Large intestine (tissue), 3 donors: ENCODE results near the gene PRM1. TPM values are rescaled to one million over a fixed set of nuclear protein-coding genes. Genes with fewer than 3 reads are reported as not detected.

Source experiments
- DNase-seq, 2 donors: peaks; one replicate each; pipeline versions ENCODE4 v3.0.0 to v3.0.0-alpha.2; 2013
- H3K27ac ChIP-seq: one replicate; pipeline ENCODE4 v1.5.1; 2013; ENCODE audit warnings: low read length
- H3K27me3 ChIP-seq: 2 replicates; pipeline ENCODE4 v1.6.1; 2013; ENCODE audit warnings: low read length; ENCODE audit not compliant: control insufficient read depth, insufficient read depth
- H3K36me3 ChIP-seq: 2 replicates; pipeline ENCODE4 v1.6.1; 2013; ENCODE audit warnings: low read length; ENCODE audit not compliant: control insufficient read depth, insufficient read depth
- H3K4me1 ChIP-seq: one replicate; pipeline ENCODE4 v1.6.1; 2013; ENCODE audit warnings: low read length; ENCODE audit not compliant: control insufficient read depth, insufficient read depth
- H3K4me3 ChIP-seq: one replicate; pipeline ENCODE4 v1.5.1; 2013; ENCODE audit warnings: low read length
- H3K9me3 ChIP-seq: one replicate; pipeline ENCODE4 v1.6.1; 2013; ENCODE audit warnings: mild to moderate bottlenecking, low read depth, low read length, moderate library complexity; ENCODE audit not compliant: control insufficient read depth
- WGBS: methylation state at CpG from one replicate; pipeline ENCODE4 v1.1.5; 2013; ENCODE audit warnings: low lambda C conversion rate; ENCODE audit not compliant: insufficient coverage; 5-methylcytosine and 5-hydroxymethylcytosine counted together
- polyA plus RNA-seq: library from polyadenylated mRNA; unstranded; fragments of 120-200 nt; gene quantifications from one replicate; pipeline ENCODE4 v1.2.1, GENCODE V29; 2013

The PRM1 gene
- polyA plus RNA-seq, 1 donor: not detected

DNA sequence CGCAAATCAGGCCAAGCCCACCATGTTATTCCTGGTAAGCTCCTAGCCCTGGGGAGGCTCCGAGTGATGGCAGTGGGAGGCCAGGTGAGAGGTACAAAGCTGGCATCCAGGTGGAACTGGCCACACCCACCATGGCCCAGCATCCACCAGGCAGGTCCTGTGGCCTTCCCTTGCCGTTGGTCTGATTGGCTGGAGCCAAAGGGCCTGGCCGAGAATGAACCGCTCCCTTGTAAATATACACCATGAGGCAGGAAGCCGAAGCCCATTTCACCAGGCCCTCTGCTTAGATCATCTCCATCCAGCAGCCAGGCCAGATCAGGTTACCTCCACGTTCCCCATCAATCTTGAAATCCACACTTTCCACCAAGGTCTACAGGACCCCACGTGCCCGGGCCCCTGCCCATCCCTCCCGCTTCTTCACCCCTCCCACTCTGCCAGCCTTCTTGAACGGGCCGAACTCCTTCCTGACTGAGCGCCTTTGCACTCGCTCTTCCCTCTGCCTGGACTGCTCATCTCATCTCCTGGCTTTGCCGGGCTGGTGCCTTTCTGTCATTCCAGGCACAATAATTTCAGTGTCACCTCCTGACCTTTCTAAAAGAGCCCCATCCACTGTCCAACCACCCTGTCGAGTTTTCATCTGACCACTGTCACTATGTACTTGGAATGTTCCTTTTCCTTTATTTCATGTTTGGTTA, 30.9 kb downstream of the PRM1 start:
- Histone ChIP-seq H3K27me3 (peaks cover 13% of the 10 kb centered on the region), H3K9me3 (peaks cover 3% of the 10 kb centered on the region), H3K4me1 (peaks cover 4% of the 10 kb centered on the region), H3K36me3 (no peaks in the 10 kb centered on the region), H3K4me3 (no peak overlapping the region), H3K27ac (no peak overlapping the region)
- 41% methylated on average over 2 of the region's 16 CpGs for WGBS
- no peak for DNase-seq

DNA sequence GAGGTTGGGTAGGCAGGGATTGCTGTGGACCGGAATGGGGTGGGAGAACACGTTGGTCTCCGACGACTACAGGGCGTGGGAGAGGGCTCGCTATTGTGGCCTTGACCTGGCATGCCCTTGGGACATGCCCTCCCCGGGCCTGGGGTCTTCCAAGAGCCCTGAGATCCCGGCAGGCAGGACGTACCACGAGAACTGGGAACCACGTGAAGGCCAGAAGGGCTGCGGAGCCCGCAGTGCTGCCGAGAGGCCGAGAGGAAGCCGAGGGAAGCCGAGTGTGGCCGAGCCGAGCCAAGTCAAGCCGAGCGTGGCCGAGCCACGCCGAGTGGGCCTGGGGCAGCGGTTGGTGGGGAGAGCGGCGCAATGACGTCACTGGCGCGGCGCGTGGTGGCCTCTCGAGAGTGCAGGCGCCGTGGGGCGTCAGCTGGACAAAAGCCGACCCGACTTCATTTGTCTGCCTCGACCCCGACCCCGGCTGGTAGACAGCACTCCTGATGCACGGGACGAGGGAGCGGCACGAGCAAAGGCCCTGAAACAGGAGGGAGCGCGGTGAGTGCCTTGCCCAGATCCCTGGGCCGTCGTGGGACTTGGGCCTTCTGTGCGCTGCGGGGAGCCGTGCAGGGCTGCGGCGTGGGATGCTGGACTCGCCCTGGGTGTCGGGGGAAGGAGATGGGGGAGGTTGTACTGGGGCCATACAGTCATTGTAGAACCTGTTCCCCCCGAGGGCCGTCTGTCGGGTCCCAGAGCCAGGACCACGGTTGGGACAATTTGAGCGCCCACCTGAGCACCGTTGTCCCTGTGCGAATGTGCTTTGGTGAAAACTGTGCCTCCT, 31.7 kb downstream of the PRM1 start:
- peaks cover 1% of the 10 kb centered on the region for H3K4me1 ChIP-seq
- H3K9me3 ChIP-seq: peaks cover under 1% of the 10 kb centered on the region
- no CpG with 5 or more reads among the region's 63 CpGs for whole genome bisulfite sequencing
- DNase-seq: no peak
- peaks cover 11% of the 10 kb centered on the region for H3K27me3 ChIP-seq
- H3K36me3 ChIP-seq: no peaks in the 10 kb centered on the region
- H3K27ac ChIP-seq: no peak overlapping the region
- no peak overlapping the region for H3K4me3 ChIP-seq

DNA sequence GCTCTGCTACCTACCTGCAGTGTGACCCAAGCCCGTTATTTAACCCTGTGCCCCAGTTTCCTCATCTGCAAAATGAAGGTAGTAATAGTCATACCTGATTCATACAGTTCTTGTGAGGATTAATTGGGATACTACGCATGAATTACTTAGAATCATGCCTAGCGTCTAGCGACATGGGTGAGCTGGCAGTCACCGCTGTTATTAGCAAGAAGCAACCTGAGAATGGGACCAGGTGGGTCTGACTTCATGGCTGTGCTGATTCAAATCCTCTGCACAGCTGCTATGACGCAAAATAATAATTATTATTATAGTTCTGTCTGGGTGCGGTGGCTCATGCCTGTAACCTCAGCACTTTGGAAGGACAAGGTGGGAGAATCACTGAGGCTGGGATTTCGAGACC, 33.0 kb downstream of the PRM1 start:
- Histone ChIP-seq H3K9me3 (no peaks in the 10 kb centered on the region), H3K4me1 (no peaks in the 10 kb centered on the region), H3K27ac (no peak overlapping the region), H3K27me3 (peaks cover 2% of the 10 kb centered on the region), H3K36me3 (no peaks in the 10 kb centered on the region), H3K4me3 (no peak overlapping the region)
- WGBS: no CpG with 5 or more reads among the region's 8 CpGs
- DNase-seq: no peak

DNA sequence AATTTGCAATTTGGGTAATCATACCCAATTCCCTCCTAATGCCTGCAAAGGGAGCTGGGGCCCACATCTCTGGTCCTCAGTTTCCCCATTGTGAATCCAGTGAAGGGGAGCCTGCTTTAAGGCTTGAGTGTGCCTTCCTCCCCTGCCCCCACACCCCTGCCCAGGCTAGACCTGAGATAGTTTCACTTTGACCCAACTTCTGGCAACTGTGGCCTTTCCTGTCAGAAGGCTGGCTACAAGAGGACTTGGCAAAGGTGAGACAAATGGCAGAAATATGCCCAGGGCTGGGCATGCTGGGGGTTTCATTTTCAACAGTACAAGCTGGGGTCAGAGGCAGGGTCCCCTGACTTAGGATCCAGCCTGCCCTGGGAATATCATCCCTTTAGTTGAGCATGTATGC, 35.1 kb downstream of the PRM1 start:
- Histone ChIP-seq H3K9me3 (no peaks in the 10 kb centered on the region), H3K27me3 (no peaks in the 10 kb centered on the region)

DNA sequence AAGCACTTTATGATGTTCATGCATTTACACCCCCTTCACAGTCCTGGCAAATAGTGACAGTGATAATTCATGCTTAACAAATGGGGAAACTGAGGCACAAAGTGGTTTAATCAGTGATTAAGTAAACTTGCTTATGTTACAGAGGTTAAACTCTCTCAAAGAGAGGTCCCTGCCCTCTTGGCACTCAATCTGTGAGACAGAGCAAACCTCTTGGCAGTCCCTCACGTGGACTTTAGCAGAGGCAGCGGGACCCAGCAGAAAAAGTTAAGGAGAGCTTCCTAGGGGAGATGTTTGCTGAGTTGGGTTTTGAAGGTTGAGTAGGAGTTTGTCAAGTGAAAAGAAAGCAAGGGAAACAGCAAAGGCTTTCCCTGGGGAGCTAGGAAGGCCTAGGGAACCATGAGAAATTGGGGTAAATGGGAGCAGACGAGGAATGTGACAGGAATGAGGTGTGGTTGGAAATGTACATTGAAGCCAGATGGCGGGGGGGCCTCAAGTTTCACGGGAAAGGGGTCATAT, 35.9 kb downstream of the PRM1 start:
- Histone ChIP-seq H3K27ac (no peak overlapping the region), H3K4me1 (no peaks in the 10 kb centered on the region), H3K9me3 (no peaks in the 10 kb centered on the region), H3K36me3 (no peaks in the 10 kb centered on the region), H3K27me3 (no peaks in the 10 kb centered on the region), H3K4me3 (no peak overlapping the region)
- WGBS: 53% methylated on average over 3 of the region's 5 CpGs
- DNase-seq: no peak

More for the DNA sequence above, 35.1 kb downstream of the PRM1 start:
- Histone ChIP-seq H3K4me3 (no peak overlapping the region), H3K4me1 (no peaks in the 10 kb centered on the region), H3K27ac (no peak overlapping the region), H3K36me3 (no peaks in the 10 kb centered on the region)
- no peak for DNase-seq

DNA sequence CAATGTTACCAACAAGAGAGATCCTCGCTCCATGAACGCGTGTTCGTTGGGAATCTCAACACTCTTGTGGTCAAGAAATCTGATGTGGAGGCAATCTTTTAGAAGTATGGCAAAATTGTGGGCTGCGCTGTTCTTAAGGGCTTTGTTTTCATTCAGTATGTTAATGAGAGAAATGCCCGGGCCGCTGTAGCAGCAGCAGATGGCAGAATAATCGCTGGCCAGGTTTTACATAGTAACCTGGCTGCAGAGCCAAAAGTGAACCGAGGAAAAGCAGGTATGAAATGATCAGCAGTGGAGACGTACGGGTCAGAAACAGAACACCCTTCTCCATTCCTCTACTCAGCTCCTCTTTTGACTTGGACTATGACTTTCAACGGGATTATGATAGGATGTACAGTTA, 38.5 kb downstream of the PRM1 start:
- no peaks in the 10 kb centered on the region for H3K4me1 ChIP-seq
- H3K27me3 ChIP-seq: no peaks in the 10 kb centered on the region
- DNase-seq: no peak
- no peaks in the 10 kb centered on the region for H3K9me3 ChIP-seq
- H3K4me3 ChIP-seq: no peak overlapping the region
- H3K36me3 ChIP-seq: no peaks in the 10 kb centered on the region
- no CpG with 5 or more reads among the region's 12 CpGs for WGBS
- H3K27ac ChIP-seq: no peak overlapping the region

DNA sequence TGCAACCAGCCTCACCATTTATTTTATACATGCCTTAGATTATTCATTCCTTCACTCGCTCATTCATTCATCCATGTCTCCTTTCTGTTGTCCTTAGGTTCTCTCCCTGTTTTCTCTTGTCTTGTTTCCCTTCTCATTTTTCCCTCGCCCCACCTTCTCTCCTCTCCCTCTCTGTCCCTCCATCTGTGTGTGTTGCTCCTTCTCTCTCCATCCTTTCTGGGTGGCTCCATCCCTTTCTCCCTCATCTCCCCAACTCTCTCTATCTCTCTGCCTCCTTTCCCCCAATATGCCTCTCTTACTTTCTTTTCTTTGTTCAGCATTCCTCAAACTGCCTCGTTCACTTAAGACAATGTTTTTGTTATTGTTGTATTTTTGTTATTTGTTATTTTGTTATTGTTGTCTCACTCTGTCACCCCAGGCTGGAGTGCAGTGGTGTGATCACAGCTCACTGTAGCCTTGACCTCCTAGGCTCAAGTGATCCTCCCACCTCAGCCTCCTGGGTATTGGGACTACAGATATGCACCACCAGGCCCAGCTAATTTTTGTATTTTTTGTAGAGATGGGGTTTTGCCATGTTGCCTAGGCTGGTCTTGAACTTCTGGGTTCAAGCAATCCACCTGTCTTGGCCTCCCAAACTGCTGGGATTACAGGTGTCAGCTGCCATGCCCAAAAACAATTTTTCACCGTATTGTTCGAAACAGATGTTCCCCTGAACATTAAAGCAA, 39.5 kb downstream of the PRM1 start:
- Histone ChIP-seq H3K4me1 (no peaks in the 10 kb centered on the region), H3K27me3 (no peaks in the 10 kb centered on the region), H3K36me3 (no peaks in the 10 kb centered on the region), H3K27ac (no peak overlapping the region), H3K9me3 (no peaks in the 10 kb centered on the region), H3K4me3 (no peak overlapping the region)
- DNase-seq: no peak
- WGBS: 100% methylated on average over 2 of the region's 5 CpGs

DNA sequence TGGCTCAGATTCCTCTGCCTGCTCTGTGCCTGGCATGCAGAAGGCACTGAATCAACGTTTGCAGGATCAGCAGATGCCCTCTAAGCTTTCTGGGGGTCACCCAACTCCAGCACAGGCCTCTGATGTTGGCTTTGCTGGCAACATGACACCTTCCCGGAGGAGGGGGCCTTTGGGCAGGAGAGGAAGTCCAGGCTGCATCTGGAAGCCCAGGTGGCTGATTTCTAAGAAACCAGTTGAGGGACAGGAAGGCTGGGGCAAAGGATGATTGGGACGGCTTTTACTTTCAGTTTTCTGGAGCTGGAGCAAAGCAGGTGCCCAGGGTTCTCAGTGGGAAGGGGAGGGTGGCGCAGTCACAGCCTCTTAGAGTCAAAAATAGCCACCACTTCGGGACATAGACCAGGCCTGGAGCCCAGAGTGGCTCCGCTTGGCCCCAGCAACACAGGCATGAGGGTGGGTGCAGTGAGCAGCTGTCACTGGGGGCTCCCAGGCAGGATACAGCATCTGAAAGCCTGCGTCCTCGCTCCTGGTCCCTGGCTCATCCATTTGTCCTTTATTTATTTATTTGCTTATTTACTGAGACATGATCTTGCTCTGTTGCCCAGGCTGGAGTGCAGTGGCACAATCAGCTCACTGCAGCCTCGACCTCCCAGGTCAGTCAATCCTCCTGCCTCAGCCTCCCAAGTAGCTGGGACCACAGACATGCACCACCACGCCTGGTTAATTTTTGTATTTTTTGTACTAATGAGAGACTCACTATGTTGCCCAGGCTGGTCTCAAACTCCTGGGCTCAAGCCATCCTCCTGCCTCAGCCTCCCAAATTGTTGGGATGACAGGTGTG, 40.3 kb downstream of the PRM1 start:
- no peaks in the 10 kb centered on the region for H3K27me3 ChIP-seq
- no peaks in the 10 kb centered on the region for H3K9me3 ChIP-seq
- no peaks in the 10 kb centered on the region for H3K4me1 ChIP-seq
- no peaks in the 10 kb centered on the region for H3K36me3 ChIP-seq
- no peak overlapping the region for H3K27ac ChIP-seq
- H3K4me3 ChIP-seq: no peak overlapping the region
- WGBS: no CpG with 5 or more reads among the region's 10 CpGs
- DNase-seq: peak in 1 of 2 donors; percentile 31

DNA sequence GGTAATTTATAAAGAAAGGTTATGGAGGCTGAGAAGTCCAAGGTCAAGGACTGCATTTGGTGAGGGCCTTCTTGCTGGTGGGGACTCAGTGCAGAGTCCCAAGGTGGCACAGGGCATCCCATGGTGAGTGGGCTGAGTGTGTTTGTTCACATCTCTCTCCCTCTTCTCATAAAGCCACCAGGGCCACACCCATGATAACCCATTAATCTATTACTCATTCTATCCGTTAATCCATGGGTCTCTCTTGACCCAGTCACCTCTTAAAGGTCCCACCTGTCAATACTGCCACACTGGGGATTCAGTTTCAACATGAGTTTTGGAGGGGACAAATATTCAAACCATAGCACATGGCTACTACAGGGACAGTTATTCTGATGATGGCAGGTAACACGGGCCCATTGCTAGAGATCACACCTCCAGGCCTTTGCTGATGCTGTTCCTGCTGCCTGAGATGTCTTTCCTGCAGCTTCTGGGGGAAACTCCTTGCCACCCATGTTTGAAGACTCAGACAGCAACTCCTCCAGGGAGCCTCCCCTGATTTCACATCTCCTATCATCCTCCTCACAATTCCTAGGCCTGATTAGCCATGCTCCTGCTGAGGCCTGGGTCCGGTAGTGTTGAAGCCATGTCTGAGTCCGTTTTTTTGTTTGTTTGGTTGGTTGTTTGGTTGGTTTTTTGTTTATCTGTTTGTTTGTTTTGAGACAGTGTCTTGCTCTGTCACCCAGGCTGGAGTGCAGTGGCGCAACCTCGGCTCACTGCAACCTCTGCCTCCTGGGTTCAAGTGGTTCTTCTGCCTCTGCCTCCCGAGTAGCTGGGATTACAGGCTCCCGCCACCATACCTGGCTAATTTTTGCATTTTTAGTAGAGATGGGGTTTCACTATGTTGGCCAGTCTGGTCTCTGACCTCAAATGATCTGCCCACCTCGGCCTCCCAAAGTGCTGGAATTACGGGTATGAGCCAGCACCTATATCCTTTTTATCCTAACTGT, 41.2 kb downstream of the PRM1 start:
- Histone ChIP-seq H3K9me3 (no peaks in the 10 kb centered on the region), H3K4me1 (no peaks in the 10 kb centered on the region), H3K4me3 (no peak overlapping the region), H3K27ac (no peak overlapping the region), H3K36me3 (no peaks in the 10 kb centered on the region), H3K27me3 (no peaks in the 10 kb centered on the region)
- DNase-seq: no peak
- no CpG with 5 or more reads among the region's 10 CpGs for WGBS
